Mucosa of gallbladder (tissue), 1 donor: Measurements from ENCODE around the gene ABCD3. TPM values are rescaled to one million over a fixed set of nuclear protein-coding genes. Genes with fewer than 3 reads are reported as not detected.

Source experiments
- DNase-seq: peaks from one replicate; pipeline ENCODE4 v3.0.0-alpha.2; 2020; ENCODE audit warnings: low spot score
- total RNA-seq: library from RNA; stranded (reverse); gene quantifications from one replicate; pipeline ENCODE4 v1.2.1, GENCODE V29; 2021
- donor health status: DM: no; HTN: no; CAD: no.

Gene ABCD3
- total RNA-seq, 1 donor from 2014 or later = 102 TPM

- DNase-seq = no peak
Observed at GRCh38 chr1:94462606-94463005, 44.4 kb downstream of the ABCD3 start.

- DNase-seq = no peak
Observed at GRCh38 chr1:94463056-94463764, 45.0 kb downstream of the ABCD3 start.

- peak; percentile 18 for DNase-seq
Observed at GRCh38 chr1:94463765-94464330, 45.7 kb downstream of the ABCD3 start.

- DNase-seq = no peak
Observed at GRCh38 chr1:94468708-94469107, 50.5 kb downstream of the ABCD3 start.

- DNase-seq = no peak
Observed at GRCh38 chr1:94471271-94471670, 53.1 kb downstream of the ABCD3 start.

- DNase-seq = no peak
Observed at GRCh38 chr1:94475232-94475631, 57.0 kb downstream of the ABCD3 start.

GRCh38 chr1:94479682-94480081 is 61.5 kb downstream of the ABCD3 start:
- DNase-seq = no peak

GRCh38 chr1:94481473-94481933 is 63.3 kb downstream of the ABCD3 start:
- peak; percentile 52 for DNase-seq

GRCh38 chr1:94486990-94487389 is 68.8 kb downstream of the ABCD3 start:
- DNase-seq = no peak

GRCh38 chr1:94490556-94490955 is 72.4 kb downstream of the ABCD3 start:
- DNase-seq = no peak

GRCh38 chr1:94496076-94496755 is 78.0 kb downstream of the ABCD3 start:
- no peak for DNase-seq

GRCh38 chr1:94501426-94501825 is 83.2 kb downstream of the ABCD3 start:
- no peak for DNase-seq

- no peak for DNase-seq
Observed at GRCh38 chr1:94501935-94502334, 83.7 kb downstream of the ABCD3 start.

GRCh38 chr1:94503153-94503552 is 85.0 kb downstream of the ABCD3 start:
- DNase-seq = no peak

- DNase-seq = no peak
Observed at GRCh38 chr1:94504601-94505000, 86.4 kb downstream of the ABCD3 start.

- DNase-seq = no peak
Observed at GRCh38 chr1:94512816-94513215, 94.6 kb downstream of the ABCD3 start.

- DNase-seq = peak; percentile 20
Observed at GRCh38 chr1:94514095-94514727, 96.0 kb downstream of the ABCD3 start.

- DNase-seq = no peak
Observed at GRCh38 chr1:94515296-94515947, 97.2 kb downstream of the ABCD3 start.

GRCh38 chr1:94519351-94519750 is 101.2 kb downstream of the ABCD3 start:
- no peak for DNase-seq

- no peak for DNase-seq
Observed at GRCh38 chr1:94522304-94522703, 104.1 kb downstream of the ABCD3 start.

- no peak for DNase-seq
Observed at GRCh38 chr1:94524531-94524930, 106.3 kb downstream of the ABCD3 start.
